Measurements from ENCODE around the gene ADNP.

DNA sequence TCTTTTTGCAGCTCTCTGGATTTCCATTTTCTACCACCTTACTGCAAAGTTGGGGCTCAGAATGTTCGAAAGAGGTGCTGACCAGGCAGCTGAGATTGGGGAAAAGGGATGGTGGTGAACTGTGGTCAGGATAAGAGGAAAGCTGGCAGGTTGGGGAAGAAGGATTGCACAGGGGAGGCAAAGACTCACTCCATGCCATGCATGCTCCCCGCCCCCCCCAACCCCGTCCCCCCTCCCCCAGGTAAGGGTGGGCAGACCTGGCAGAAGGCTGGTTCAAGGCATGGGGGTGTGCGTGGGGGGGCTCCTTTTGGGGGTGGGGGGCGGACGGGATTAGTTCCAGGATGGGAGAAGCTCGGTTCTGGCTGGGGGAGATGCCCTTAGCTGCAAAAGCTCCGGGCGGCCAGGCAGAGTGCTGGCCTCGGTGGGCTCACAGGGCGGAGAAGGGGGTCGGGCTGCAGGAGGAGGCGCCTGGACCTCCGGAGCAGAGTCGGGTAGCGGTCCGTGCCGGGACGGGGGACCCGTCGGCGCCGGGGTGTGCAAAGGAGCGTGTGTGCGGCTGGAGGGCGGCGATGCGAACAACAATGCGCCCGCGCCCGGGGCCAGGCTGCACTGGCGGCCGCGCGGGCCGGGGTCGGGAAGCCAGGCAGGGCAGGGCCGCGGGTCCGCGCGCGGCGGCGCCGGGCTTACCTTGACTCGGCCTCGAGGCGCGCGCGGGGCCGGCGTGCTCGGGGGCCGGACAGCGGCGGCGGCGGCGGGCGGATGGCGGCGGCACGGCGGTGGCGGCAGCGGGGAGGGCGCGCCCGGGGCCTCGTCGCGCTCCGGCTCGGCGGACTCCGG is 880 bp downstream of the ADNP start:
- TF ChIP-seq, protein P1, sequence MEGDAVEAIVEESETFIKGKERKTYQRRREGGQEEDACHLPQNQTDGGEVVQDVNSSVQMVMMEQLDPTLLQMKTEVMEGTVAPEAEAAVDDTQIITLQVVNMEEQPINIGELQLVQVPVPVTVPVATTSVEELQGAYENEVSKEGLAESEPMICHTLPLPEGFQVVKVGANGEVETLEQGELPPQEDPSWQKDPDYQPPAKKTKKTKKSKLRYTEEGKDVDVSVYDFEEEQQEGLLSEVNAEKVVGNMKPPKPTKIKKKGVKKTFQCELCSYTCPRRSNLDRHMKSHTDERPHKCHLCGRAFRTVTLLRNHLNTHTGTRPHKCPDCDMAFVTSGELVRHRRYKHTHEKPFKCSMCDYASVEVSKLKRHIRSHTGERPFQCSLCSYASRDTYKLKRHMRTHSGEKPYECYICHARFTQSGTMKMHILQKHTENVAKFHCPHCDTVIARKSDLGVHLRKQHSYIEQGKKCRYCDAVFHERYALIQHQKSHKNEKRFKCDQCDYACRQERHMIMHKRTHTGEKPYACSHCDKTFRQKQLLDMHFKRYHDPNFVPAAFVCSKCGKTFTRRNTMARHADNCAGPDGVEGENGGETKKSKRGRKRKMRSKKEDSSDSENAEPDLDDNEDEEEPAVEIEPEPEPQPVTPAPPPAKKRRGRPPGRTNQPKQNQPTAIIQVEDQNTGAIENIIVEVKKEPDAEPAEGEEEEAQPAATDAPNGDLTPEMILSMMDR (IDR thresholded peaks at IDR 0.05): no peak
- TF ChIP-seq POLR2AphosphoS5 (IDR thresholded peaks at IDR 0.05) (no peak), POLR2A (IDR thresholded peaks at IDR 0.05) (no peak), EP300 (IDR thresholded peaks at IDR 0.05) (no peak)
